UCSD-AML1 (cell line): ENCODE results near the gene COTL1.

Source experiments
- DNase-seq: peaks from one replicate; lab custom pipeline; 2025; ENCODE audit not compliant: unreplicated experiment; lab: John Stamatoyannopoulos, UW

COTL1 gene

GRCh38 chr16:84554627-84555328 lies 63.1 kb downstream of the COTL1 start:
- no peak for DNase-seq

DNA sequence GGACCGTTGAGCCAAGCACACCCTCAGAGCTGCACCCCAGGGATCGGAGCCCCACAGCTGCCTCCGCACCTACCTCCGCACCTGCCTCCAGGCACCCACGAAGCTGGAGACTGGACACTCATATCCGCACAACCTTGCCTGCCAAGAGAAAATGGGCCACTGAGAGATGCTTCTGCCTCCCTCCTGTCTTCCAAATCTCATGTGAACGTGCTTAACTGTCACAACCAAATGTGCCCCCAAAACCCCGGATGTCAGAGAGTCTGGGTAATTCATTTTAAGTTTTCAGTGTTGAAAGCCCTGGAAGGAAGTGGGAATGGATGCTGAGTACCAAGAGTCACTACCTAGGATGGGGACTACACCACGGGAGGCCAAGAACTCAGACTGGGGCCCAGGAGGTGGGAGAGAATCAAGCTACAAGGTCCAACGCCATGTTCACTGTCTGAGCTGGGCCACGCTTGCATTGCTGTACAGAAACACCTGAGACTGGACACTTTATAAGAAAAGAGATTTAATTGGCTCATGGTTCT lies 63.9 kb downstream of the COTL1 start:
- DNase-seq, result no peak

DNA sequence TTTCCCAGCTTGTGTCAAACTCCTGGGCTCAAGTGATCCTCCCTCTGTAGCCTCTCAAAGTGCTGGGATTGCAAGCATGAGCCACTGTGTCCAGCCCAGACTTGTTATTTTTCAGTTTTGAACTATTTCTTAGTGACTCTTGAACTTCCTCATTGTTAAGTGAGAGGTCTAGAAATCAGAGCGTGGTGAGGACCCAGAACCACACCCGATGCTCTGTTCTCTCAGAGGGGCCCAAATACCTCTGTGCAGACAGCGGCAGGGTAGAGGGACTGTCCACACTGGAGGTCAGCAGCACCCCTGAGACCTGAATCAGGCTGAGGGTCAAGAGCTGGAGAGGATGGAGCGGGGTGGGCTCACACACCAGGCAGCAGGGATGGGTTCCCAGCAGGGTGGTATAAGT lies 65.7 kb downstream of the COTL1 start:
- no peak for DNase-seq

DNA sequence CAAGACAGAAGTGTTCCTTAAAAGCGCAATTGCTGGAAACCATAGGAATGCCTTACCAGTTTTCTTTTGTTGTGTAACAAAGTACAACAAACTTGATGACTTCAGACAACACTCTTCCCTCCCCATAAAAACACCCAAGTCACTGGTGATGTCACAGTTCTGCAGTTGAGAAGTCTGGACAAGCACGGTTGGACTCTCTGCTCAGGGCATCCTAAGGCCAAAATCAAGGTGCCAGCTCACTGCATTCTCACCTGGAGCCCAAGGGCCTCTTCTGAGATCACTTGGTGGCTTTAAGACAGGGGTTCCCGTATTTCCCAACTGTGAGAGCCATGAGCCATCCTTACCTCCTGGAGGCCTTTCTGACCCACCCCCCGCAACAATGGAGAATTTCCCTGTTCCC lies 67.8 kb downstream of the COTL1 start:
- DNase-seq, result no peak

DNA sequence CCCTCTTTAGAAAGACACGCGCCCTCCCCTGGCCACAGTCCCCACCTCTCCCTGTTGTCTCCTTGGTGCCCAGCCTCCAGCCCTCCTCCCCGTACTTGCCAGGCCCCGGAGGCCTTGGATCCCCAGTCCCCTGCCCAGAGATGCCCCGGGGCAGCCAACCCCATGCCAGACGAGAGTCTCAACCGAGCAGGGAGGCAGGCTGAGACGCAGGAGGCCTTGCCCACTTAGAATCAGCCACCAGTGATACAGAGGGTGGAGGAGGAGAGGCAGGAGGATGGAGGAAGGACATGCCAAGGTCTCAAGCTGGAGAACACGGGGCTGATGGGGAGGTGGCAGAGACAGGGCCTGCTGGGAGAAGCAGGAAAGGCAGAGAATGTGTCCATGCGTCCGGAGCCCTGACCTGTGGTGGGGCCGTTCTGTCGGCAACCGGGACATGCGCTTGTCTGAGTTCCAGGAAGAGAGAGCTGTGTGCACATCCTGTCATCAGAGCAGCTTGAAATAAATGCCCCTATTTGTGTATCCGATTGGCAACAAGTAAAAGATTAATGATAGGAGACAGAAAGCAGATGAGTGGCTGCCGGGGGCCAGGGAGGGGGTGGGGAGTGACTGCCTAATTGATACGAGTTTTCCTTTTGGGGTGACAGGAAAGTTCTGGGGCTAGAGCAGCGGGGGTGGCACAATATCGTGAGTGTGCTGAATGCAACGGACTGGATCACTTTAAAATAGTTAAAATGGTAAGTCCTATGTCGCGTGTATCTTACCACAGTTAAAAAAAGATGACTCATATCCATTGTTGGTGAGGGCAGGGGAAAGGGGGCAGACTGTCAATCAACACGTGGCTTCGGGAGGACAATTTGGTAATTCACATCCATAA lies 68.7 kb downstream of the COTL1 start:
- DNase-seq, result peak; percentile 73

DNA sequence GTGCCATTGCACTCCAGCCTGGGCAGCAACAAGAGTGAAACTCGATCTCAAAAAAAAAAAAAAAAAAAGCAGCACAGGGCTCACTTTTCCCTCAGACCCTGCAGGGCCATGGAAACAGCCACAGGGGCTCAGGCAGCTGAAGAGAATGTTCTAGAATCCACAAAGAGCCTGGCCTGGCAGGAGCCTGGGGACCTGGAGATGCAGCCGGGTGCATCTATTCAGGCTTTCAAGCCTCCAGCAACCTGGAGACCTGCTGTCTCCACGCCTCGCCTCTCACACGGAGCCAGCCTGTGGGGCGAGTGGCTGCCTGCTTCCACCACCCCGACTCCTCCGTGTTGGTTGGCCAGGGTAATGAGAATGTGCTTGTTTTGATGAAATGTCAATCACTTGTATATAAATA lies 69.4 kb downstream of the COTL1 start:
- DNase-seq, result no peak

GRCh38 chr16:84547546-84548061 lies 70.3 kb downstream of the COTL1 start:
- DNase-seq, result no peak

- DNase-seq, result no peak
Measured at GRCh38 chr16:84546669-84547545, 71.0 kb downstream of the COTL1 start.

GRCh38 chr16:84545114-84545737 lies 72.7 kb downstream of the COTL1 start:
- no peak for DNase-seq

- peak; percentile 65 for DNase-seq
Measured at GRCh38 chr16:84544031-84544773, 73.7 kb downstream of the COTL1 start.

- no peak for DNase-seq
Measured at GRCh38 chr16:84543253-84543652, 74.6 kb downstream of the COTL1 start.

DNA sequence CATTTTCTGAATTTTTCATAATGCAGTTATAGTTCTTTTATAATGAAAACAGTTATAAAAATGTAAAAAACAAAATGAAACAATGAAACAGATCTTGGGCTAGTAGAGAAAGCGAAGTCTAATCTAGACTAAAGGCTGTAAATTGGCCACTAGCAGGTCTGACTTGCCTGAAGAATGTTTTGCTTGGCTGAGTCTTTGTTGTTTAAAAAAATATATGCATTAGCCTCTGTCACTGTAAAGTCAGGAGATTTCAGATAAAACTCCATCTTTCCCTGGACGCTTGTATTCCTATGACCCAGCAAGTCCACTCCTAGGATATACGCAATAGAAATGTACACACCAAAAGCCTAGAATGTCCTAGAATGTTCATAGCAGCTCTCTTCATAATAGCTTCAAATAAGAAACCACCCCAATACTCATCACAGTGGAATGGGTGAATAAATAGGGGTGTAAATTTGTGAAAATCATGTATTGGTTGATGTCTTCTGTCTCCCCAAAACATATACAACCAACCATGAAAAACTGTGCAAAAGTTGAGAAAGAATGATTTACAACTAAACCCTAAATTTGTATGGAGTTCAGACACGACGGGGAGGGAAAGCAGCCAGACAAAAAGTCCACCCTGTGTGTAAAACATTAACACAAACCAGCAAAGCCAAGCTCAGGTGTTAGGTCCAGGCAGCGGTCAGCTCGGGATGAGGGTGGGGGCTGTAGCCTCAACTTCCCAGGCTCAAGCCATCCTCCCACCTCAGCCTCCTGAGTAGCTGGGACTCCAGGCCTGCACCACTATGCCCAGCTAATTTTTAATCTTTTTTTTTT lies 75.7 kb downstream of the COTL1 start:
- no peak for DNase-seq

DNA sequence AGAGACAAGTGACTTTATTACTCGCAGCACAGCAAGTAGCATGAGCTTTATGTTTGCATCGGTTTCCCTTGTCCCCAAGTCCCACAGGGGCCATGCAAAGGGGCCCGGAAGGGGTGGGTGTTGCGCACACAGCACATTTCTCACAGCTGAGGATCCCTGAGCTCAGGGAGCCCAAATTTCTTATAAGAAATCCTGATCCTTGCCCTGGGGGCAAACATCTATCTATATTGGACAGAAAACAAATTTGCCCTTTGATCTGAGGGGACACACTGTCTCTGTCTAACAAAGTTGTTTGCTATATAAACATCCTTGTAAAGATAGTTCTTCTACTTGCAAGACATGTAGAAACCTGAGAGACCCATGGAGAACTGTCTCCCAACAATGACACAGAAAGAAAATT lies 77.7 kb downstream of the COTL1 start:
- DNase-seq, result no peak

DNA sequence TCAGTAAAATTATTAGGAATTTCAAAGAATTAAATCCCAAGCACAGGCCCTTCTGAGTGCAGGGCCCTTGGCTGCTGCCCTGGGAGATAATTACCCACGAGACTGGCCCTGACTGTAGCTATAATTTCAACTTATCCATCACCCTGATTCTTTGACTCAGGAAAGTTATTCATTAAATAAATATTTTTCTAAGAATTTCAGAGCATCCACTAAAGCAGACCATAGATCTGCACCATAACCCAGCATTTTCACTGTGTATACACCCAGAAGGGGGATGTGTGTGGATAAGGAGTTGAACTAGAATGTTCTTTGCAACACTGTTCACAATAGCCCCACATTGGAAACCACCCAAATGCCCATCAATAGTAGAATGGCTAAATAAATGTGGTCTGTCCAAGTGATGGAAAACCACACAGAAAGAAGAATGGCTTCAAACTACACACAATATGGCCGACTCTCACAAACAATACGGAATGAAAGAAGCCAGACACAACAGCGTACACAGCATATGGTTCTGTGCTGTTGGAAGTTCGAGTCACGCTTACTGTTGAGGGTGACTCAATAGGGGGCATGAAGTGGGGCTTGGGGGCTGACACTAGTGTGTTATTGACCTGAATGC lies 79.5 kb downstream of the COTL1 start:
- DNase-seq, result no peak

GRCh38 chr16:84537491-84538151 lies 80.3 kb downstream of the COTL1 start:
- no peak for DNase-seq

GRCh38 chr16:84535851-84536250 lies 82.0 kb downstream of the COTL1 start:
- DNase-seq, result no peak

GRCh38 chr16:84535408-84535807 lies 82.5 kb downstream of the COTL1 start:
- DNase-seq, result no peak

GRCh38 chr16:84534815-84535214 lies 83.1 kb downstream of the COTL1 start:
- DNase-seq, result no peak
